Measurements from ENCODE around the gene COX6B2. TPM values are rescaled to one million over a fixed set of nuclear protein-coding genes. Genes with fewer than 3 reads are reported as not detected.

The COX6B2 gene
- total and polyA plus RNA-seq, 12 donors: not detected

- intact Hi-C loops (cut with DNase I): loop anchor here in 9 of 10 donors (2.0 to 10.0 kb wide), 4 partner anchors 41 to 80 kb away; no protein-coding TSS in a partner anchor
- 98 to 99% methylated on average over 5 of the region's 5 CpGs for whole genome bisulfite sequencing, 2 donors
- peaks cover 0 to 6% (median 2%) of the 10 kb centered on the region in 9 donors for H3K36me3 ChIP-seq
Measured at GRCh38 chr19:55382013-55382412, 27.5 kb upstream of the COX6B2 start.

GRCh38 chr19:55379174-55379573 lies 24.7 kb upstream of the COX6B2 start:
- Histone ChIP-seq H3K27me3 (peaks cover 0 to 37% (median 32%) of the 10 kb centered on the region in 7 donors), H3K36me3 (no peaks in the 10 kb centered on the region), H3K9me3 (no peaks in the 10 kb centered on the region), H3K4me1 (peaks cover 4 to 18% (median 10%) of the 10 kb centered on the region in 9 donors), H3K4me3 (no peak overlapping the region), H3K27ac (no peak overlapping the region)
- ATAC-seq (no peak), DNase-seq (no peak)
- intact Hi-C loops (cut with DNase I): no loop called here
- 56 to 67% methylated on average over 10 to 11 of the region's 11 CpGs for WGBS, 2 donors
- TF ChIP-seq CTCF (IDR thresholded peaks at IDR 0.05): no peak

More at GRCh38 chr19:55382013-55382412, 27.5 kb upstream of the COX6B2 start:
- Histone ChIP-seq H3K9me3 (no peaks in the 10 kb centered on the region), H3K4me1 (peaks cover 12 to 32% (median 24%) of the 10 kb centered on the region in 9 donors), H3K27me3 (peaks cover 0 to 14% (median 8%) of the 10 kb centered on the region in 7 donors), H3K4me3 (no peak overlapping the region), H3K27ac (no peak overlapping the region)
- DNase-seq (no peak), ATAC-seq (no peak)
- no peak for TF ChIP-seq CTCF (IDR thresholded peaks at IDR 0.05)

GRCh38 chr19:55377356-55378131 lies 23.0 kb upstream of the COX6B2 start:
- ATAC-seq: peak in 2 of 8 donors; percentile 9 to 18
- H3K27me3 ChIP-seq: peaks cover 0 to 50% (median 45%) of the 10 kb centered on the region in 7 donors
- WGBS, 2 donors: 6 to 9% methylated on average over 43 of the region's 43 CpGs
- no peak overlapping the region for H3K27ac ChIP-seq
- intact Hi-C loops (cut with DNase I): no loop called here
- no peak for DNase-seq
- TF ChIP-seq CTCF (IDR thresholded peaks at IDR 0.05): no peak
- H3K4me1 ChIP-seq: peaks cover 0 to 14% (median 5%) of the 10 kb centered on the region in 9 donors
- no peak overlapping the region for H3K4me3 ChIP-seq
- no peaks in the 10 kb centered on the region for H3K36me3 ChIP-seq
- H3K9me3 ChIP-seq: no peaks in the 10 kb centered on the region

- Histone ChIP-seq H3K27ac (no peak within 1 kb of the TSS), H3K9me3 (no peaks in the 10 kb centered on the region), H3K36me3 (no peaks in the 10 kb centered on the region), H3K4me3 (no peak within 1 kb of the TSS), H3K4me1 (peaks cover 0 to 14% (median 5%) of the 10 kb centered on the region in 9 donors), H3K27me3 (peaks cover 0 to 61% (median 57%) of the 10 kb centered on the region in 7 donors)
- intact Hi-C loops (cut with DNase I): no loop called here
- DNase-seq (no peak), ATAC-seq (peak in 1 of 8 donors; percentile 14)
- no peak for TF ChIP-seq CTCF (IDR thresholded peaks at IDR 0.05)
- 39 to 48% methylated on average over 21 of the region's 21 CpGs for WGBS, 2 donors
Measured at GRCh38 chr19:55376241-55376933, 21.9 kb upstream of the COX6B2 start, which contains the start of gene TMEM190. Gene TMEM190 (plus strand): TSS chr19:55376826. CDS start chr19:55376854, 28 bp downstream.
